ENCODE results near the gene SCAPER. TPM values are rescaled to one million over a fixed set of nuclear protein-coding genes. Genes with fewer than 3 reads are reported as not detected.
"Not testable (repeated sequence)": the region's sequence is repeated elsewhere in the genome, so short reads cannot be mapped to it uniquely, and the experiment has no call there.

SCAPER gene
- total and polyA plus RNA-seq, 10 donors, result 3.9 to 53.3 (median 34.0) TPM

GRCh38 chr15:76837474-76837873, 67.7 kb downstream of the SCAPER start:
- no peaks in the 10 kb centered on the region for H3K27me3 ChIP-seq (replicated peaks in 1 of 7)
- H3K27ac ChIP-seq, result no peak overlapping the region
- no peak overlapping the region for H3K4me3 ChIP-seq
- TF ChIP-seq POLR2AphosphoS5 (IDR thresholded peaks at IDR 0.05), result no peak
- TF ChIP-seq, protein P1, sequence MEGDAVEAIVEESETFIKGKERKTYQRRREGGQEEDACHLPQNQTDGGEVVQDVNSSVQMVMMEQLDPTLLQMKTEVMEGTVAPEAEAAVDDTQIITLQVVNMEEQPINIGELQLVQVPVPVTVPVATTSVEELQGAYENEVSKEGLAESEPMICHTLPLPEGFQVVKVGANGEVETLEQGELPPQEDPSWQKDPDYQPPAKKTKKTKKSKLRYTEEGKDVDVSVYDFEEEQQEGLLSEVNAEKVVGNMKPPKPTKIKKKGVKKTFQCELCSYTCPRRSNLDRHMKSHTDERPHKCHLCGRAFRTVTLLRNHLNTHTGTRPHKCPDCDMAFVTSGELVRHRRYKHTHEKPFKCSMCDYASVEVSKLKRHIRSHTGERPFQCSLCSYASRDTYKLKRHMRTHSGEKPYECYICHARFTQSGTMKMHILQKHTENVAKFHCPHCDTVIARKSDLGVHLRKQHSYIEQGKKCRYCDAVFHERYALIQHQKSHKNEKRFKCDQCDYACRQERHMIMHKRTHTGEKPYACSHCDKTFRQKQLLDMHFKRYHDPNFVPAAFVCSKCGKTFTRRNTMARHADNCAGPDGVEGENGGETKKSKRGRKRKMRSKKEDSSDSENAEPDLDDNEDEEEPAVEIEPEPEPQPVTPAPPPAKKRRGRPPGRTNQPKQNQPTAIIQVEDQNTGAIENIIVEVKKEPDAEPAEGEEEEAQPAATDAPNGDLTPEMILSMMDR (IDR thresholded peaks at IDR 0.05 in 8 of 11, conservative IDR thresholded peaks at IDR 0.05 in 3 of 11), result no peak
- TF ChIP-seq POLR2A (IDR thresholded peaks at IDR 0.05), result no peak
- peaks cover 0 to 17% (median 0%) of the 10 kb centered on the region in 6 donors for H3K36me3 ChIP-seq
- intact Hi-C loops (cut with DNase I; ENCODE audit: low total_unique reads), result no loop called here
- 83 to 91% (median 89%) methylated on average over 6 of the region's 6 CpGs for WGBS, 5 donors
- peaks cover 0 to 17% (median 11%) of the 10 kb centered on the region in 8 donors for H3K9me3 ChIP-seq
- DNase-seq, result no peak
- no peaks in the 10 kb centered on the region for H3K4me1 ChIP-seq

GRCh38 chr15:76829939-76830338, 75.2 kb downstream of the SCAPER start:
- no peak overlapping the region for H3K4me3 ChIP-seq
- intact Hi-C loops (cut with DNase I; ENCODE audit: low total_unique reads), result no loop called here
- no peaks in the 10 kb centered on the region for H3K4me1 ChIP-seq
- no peaks in the 10 kb centered on the region for H3K27me3 ChIP-seq (replicated peaks in 1 of 7)
- DNase-seq, result no peak
- TF ChIP-seq, protein P1 (IDR thresholded peaks at IDR 0.05 in 8 of 11, conservative IDR thresholded peaks at IDR 0.05 in 3 of 11), result no peak
- TF ChIP-seq POLR2A (IDR thresholded peaks at IDR 0.05) (no peak), POLR2AphosphoS5 (IDR thresholded peaks at IDR 0.05) (no peak)
- H3K36me3 ChIP-seq, result peaks cover 0 to 10% (median 0%) of the 10 kb centered on the region in 6 donors
- no peak overlapping the region for H3K27ac ChIP-seq
- 89 to 92% (median 90%) methylated on average over 4 of the region's 4 CpGs for WGBS, 5 donors
- H3K9me3 ChIP-seq, result peaks cover 0 to 18% (median 12%) of the 10 kb centered on the region in 8 donors

- intact Hi-C loops (cut with DNase I; ENCODE audit: low total_unique reads), result no loop called here
- H3K27ac ChIP-seq, result no peak overlapping the region
- 93 to 98% (median 96%) methylated on average over 4 of the region's 4 CpGs for WGBS, 5 donors
- no peaks in the 10 kb centered on the region for H3K4me1 ChIP-seq
- H3K36me3 ChIP-seq, result peaks cover 0 to 11% (median 0%) of the 10 kb centered on the region in 6 donors
- TF ChIP-seq POLR2AphosphoS5 (IDR thresholded peaks at IDR 0.05) (no peak), POLR2A (IDR thresholded peaks at IDR 0.05) (no peak)
- TF ChIP-seq, protein P1 (IDR thresholded peaks at IDR 0.05 in 8 of 11, conservative IDR thresholded peaks at IDR 0.05 in 3 of 11), result no peak
- H3K4me3 ChIP-seq, result no peak overlapping the region
- DNase-seq, result no peak
- H3K9me3 ChIP-seq, result peaks cover 0 to 7% (median under 1%) of the 10 kb centered on the region in 8 donors
- no peaks in the 10 kb centered on the region for H3K27me3 ChIP-seq (replicated peaks in 1 of 7)
Measured at GRCh38 chr15:76823890-76824289, 81.2 kb downstream of the SCAPER start.

DNA sequence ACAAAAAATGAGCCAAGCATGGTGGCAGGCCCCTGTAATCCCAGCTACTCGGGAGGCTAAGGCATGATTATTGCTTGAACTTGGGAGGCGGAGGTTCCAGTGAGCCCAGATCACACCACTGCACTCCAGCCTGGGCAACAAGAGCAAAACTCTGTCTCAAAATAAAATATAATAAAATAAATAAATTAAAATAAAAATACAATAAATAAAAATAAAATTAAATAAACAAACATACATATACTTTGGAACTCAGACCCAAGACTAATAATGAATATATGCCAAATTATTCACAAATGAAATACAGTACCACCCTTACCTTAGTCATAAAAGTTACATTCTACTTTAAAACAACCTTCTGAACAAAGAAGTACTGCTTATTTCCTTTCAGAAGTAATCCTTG, 81.8 kb downstream of the SCAPER start:
- TF ChIP-seq, protein P1 (IDR thresholded peaks at IDR 0.05 in 8 of 11, conservative IDR thresholded peaks at IDR 0.05 in 3 of 11), result no peak
- TF ChIP-seq POLR2A (IDR thresholded peaks at IDR 0.05) (no peak), POLR2AphosphoS5 (IDR thresholded peaks at IDR 0.05) (no peak)
- no peak for DNase-seq
- no peaks in the 10 kb centered on the region for H3K4me1 ChIP-seq
- intact Hi-C loops (cut with DNase I; ENCODE audit: low total_unique reads), result no loop called here
- peaks cover 0 to 14% (median 0%) of the 10 kb centered on the region in 6 donors for H3K36me3 ChIP-seq
- peaks cover 0 to 13% (median 4%) of the 10 kb centered on the region in 8 donors for H3K9me3 ChIP-seq
- no peak overlapping the region for H3K4me3 ChIP-seq
- H3K27ac ChIP-seq, result no peak overlapping the region
- WGBS, 5 donors, result 96 to 98% (median 98%) methylated on average over 2 of the region's 2 CpGs
- H3K27me3 ChIP-seq (replicated peaks in 1 of 7), result no peaks in the 10 kb centered on the region

- Histone ChIP-seq H3K9me3 (peaks cover 0 to 23% (median 16%) of the 10 kb centered on the region in 8 donors), H3K36me3 (peaks cover 0 to 17% (median 0%) of the 10 kb centered on the region in 6 donors)
- intact Hi-C loops (cut with DNase I; ENCODE audit: low total_unique reads); H3K4me3 ChIP-seq; H3K27ac ChIP-seq; DNase-seq; H3K27me3 ChIP-seq (replicated peaks in 1 of 7); H3K4me1 ChIP-seq: not testable (repeated sequence)
- WGBS, 5 donors, result 91 to 98% (median 95%) methylated on average over 8 to 9 of the region's 9 CpGs
Measured at GRCh38 chr15:76818926-76819325, 86.2 kb downstream of the SCAPER start.
